ENCODE measurements around the gene RPS16.

GRCh38 chr19:39406656-39407409 lies 28.9 kb downstream of the RPS16 start, which contains the start of gene ZFP36:
- TF ChIP-seq SUZ12 (IDR thresholded peaks at IDR 0.05; ENCODE audit: extremely low read depth, insufficient read depth, insufficient read length): no peak
- TF ChIP-seq ZNF274 (IDR thresholded peaks at IDR 0.05; ENCODE audit: low read depth, low read length): no peak
